H1 (cell line): ENCODE results near the gene SSC5D. TPM values are rescaled to one million over a fixed set of nuclear protein-coding genes. Genes with fewer than 3 reads are reported as not detected.

ENCODE experiments used
- CHD7 ChIP-seq: fragments of 300-600 bp; sonication (generic); IDR thresholded peaks from 2 replicates; pipeline ENCODE4 v1.7.1; 2012; ENCODE audit warnings: low read length, moderate library complexity, mild to moderate bottlenecking, inconsistent platforms; ENCODE audit not compliant: insufficient replicate concordance
- EZH2 ChIP-seq: fragments of 200-600 bp; sonication (generic); IDR thresholded peaks from 2 replicates; pipeline ENCODE4 v1.7.1; 2012; ENCODE audit warnings: low read depth, mild to moderate bottlenecking, moderate library complexity, low read length, inconsistent platforms; ENCODE audit not compliant: severe bottlenecking
- HDAC2 ChIP-seq, 2 experiments: fragments of 300-600 bp in 1 of 2; sonication (generic) in 1 of 2; IDR thresholded peaks; 2 replicates each; pipeline ENCODE4 v1.6.1; 2011 to 2012; ENCODE audit warnings: low read depth in 2 of 2, low read length in 2 of 2, mild to moderate bottlenecking in 2 of 2, moderate library complexity in 2 of 2, borderline replicate concordance in 1 of 2, inconsistent platforms in 1 of 2
- RBBP5 ChIP-seq: IDR thresholded peaks from 2 replicates; pipeline ENCODE4 v1.7.1; 2012; ENCODE audit warnings: low read depth, mild to moderate bottlenecking, inconsistent platforms, low read length, moderate library complexity, borderline replicate concordance
- SP1 ChIP-seq: IDR thresholded peaks from 2 replicates; pipeline ENCODE4 v1.6.1; 2011; ENCODE audit warnings: low read depth, low read length
- YY1 ChIP-seq: IDR thresholded peaks from 2 replicates; pipeline ENCODE4 v1.6.1; 2011; ENCODE audit warnings: low read depth, mild to moderate bottlenecking, low read length
- polyA plus RNA-seq, 7 experiments: library from polyadenylated mRNA; depleted of rRNA in 3 of 7; stranded (reverse) in 5 of 7; unstranded in 2 of 7; fragments of >200 nt in 5 of 7; fragments of 200-250 nt in 2 of 7; gene quantifications; 1 replicate in 5 of 7; 2 replicates in 1 of 7; 4 replicates in 1 of 7; pipeline versions ENCODE4 v1.2.1 to v1.2.3, GENCODE V29; 2011 to 2013; ENCODE audit warnings: missing spikeins in 2 of 7, mixed read lengths in 2 of 7
- total RNA-seq: library from RNA; stranded (reverse); fragmentation: NEBNext Ultra II Directional; extraction: Animal tissue kit (Norgen Biotek cat#: 25700); gene quantifications from 2 replicates; pipeline ENCODE4 v1.2.1, GENCODE V29; 2021

The SSC5D gene
- total and polyA plus RNA-seq, 2 of the 8 experiments (the other 6 are each of a cell fraction or from before 2014, with no cell fraction given): 0.39 to 1.7 TPM

GRCh38 chr19:55473225-55474012 lies 14.8 kb upstream of the SSC5D start (continued):
- TF ChIP-seq CHD7: no peak
- TF ChIP-seq SP1: no peak
- TF ChIP-seq YY1: no peak
- no peak for TF ChIP-seq EZH2
- TF ChIP-seq RBBP5: no peak
- no peak for TF ChIP-seq HDAC2 (IDR thresholded peaks at IDR 0.05; ENCODE audit: borderline replicate concordance in 1 of 2, low read depth in 2 of 2, low read length in 2 of 2)
